Endothelial cell of umbilical vein (primary cell): ENCODE results near the gene SLC6A9.

Experiments used
- CTCF ChIP-seq, 2 donors: IDR thresholded peaks; 1 replicate in 1 of 2; 2 replicates in 1 of 2; pipeline ENCODE4 v1.5.1; 2011; ENCODE audit warnings: low read length in 2 of 2, mild to moderate bottlenecking in 2 of 2, moderate library complexity in 2 of 2, control low read depth in 1 of 2, inconsistent platforms in 1 of 2, low read depth in 1 of 2; ENCODE audit not compliant: insufficient read depth in 1 of 2; ENCODE audit errors: extremely low read depth in 1 of 2
- POLR2AphosphoS5 ChIP-seq: IDR thresholded peaks from 2 replicates; pipeline ENCODE4 v1.6.1; 2012; ENCODE audit warnings: low read depth, mild to moderate bottlenecking, control low read depth, low read length, moderate library complexity; ENCODE audit not compliant: insufficient read depth

- no peak for TF ChIP-seq CTCF (IDR thresholded peaks at IDR 0.05; ENCODE audit: extremely low read depth in 1 of 2, insufficient read depth in 1 of 2, low read depth in 1 of 2, low read length in 2 of 2)
- TF ChIP-seq POLR2AphosphoS5 = no peak
These were observed 70.5 kb downstream of the SLC6A9 start for GRCh38 chr1:43960798-43961197.
